RWPE1 (cell line): ENCODE results near the gene SEMA7A.

Experiments used
- CTCF ChIA-PET: fragments of 350-600 bp; sonication (Branson Sonifier 250); formaldehyde crosslinking; extraction: SDS; loops from one replicate; lab custom pipeline; 2021; lab: Yijun Ruan, JAX
- POLR2A ChIA-PET: fragments of 400-600 bp; formaldehyde crosslinking; extraction: SDS; loops from one replicate; lab custom pipeline; 2020; ENCODE audit warnings: antibody characterized with exemption; ENCODE audit not compliant: low non-redundant PET; lab: Yijun Ruan, JAX
- DNase-seq: peaks from one replicate; pipeline ENCODE4 v3.0.0; 2012; ENCODE audit warnings: low spot score
- H3K27ac ChIP-seq: fragments of 450-650 bp; 2 replicates; pipeline ENCODE4 v1.5.1; 2017
- CTCF ChIP-seq: fragments of 450-650 bp; conservative IDR thresholded peaks from 2 replicates; pipeline ENCODE4 v1.5.1; 2017; ENCODE audit warnings: low read depth, mild to moderate bottlenecking

SEMA7A gene

DNA sequence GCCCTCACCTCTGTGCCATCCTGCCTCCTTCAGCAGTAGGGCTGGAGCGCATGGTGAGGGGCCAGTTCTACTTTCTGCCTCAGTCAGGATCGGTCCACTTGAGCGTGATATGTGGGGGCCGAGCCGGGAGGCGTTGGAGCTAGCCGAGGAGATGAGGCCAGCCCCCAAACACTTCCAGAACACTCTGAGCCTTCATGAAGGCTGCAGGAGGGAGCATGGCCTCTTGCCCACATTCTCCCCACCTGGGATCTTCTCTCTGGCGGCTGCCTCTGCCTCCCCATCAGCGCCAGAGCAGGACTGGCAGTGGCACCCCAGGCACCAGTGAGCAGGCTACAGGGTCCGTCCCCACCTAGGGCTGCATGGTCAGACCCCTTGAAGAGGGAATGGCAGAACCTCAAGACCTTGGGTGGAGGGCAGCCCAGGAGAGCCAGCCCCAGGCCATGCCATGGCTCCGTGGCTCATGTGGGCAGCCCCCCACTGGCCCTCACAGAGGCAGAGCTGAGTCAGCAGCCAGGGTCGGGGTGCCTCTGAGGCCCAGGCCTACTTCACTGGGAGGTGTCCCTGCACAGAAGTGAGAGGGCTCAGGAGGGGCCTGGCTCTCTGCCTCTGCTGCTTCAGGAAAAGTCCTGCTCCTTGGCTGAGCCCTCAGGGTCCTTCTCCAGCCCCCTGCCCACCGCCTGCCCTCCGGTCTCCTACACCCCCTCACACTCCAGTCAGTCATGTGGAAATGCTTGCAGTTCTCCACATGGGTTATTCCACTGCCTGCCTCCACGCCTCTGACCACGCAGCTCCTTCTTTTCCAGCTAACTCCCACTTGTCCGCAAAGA lies 38.2 kb downstream of the SEMA7A start:
- DNase-seq: no peak
- CTCF ChIA-PET: interaction anchor here (1.2 kb wide), 1 partner anchor 38 kb away, joined by 4 read pairs; no protein-coding TSS in a partner anchor
- POLR2A ChIA-PET: no interaction called here
- TF ChIP-seq CTCF: no peak
- no peak overlapping the region for H3K27ac ChIP-seq

DNA sequence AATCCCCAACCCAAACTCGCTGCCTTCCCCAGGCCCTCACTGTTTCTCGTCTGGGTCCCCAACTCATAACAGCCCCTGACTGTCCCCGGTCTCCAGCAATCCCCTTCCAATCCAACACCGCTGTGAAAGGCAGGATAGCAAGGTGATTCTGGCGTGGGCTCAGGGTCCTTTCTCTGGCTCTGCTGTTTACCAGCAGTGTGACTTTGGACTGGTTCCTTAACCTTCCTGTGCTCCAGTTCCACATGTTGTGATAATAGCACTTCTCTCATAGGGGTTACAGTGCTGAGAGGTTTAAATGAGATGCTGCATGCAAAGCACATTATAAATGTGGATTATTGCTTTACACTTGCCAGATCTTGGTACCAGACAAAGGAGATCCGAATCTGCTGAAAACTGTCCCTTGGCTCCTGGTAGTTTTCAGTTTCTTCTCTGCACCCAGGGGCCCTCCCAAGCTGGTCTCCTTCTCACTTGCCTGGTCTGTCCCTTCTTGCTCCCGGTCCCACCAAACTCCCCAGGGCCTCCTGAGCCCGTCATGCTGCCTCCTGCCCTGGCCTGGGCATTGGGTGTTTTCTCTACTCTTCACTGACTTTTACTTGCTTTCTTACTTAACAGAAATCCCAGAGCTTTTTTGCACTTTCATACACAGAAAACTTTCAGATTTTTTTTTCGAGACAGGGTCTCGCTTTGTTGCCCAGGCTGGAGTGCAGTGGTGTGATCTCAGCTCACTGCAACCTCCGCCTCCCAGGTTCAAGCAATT lies 39.5 kb downstream of the SEMA7A start:
- TF ChIP-seq CTCF: no peak
- CTCF ChIA-PET: interaction anchor here (1.6 kb wide), 1 partner anchor 12 kb away, joined by 6 read pairs; no protein-coding TSS in a partner anchor
- no peak for DNase-seq
- H3K27ac ChIP-seq: no peak overlapping the region
- POLR2A ChIA-PET: no interaction called here

DNA sequence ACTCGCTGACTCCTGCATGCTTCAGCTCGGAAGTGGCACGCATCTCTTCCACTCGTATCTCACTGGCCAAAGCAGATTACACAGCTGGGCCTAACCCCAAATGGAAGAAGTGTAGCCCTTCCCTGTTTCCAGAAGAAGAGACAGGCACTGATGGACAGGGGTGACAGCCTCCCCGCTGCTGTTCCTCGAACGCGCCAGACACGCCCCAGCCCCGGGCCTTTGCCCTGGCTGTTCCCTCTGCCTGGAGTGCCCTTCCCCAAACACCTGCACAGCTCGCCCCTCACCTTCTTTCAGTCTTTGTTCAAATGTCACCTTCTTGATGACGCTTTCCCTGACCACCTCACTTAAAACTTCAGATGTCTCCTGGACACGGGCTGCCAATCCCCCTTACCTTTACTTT lies 40.3 kb downstream of the SEMA7A start:
- ChIA-PET CTCF (interaction anchor here (1.6 kb wide), 1 partner anchor 11 kb away, joined by 6 read pairs; no protein-coding TSS in a partner anchor), POLR2A (no interaction called here)
- DNase-seq: no peak
- no peak overlapping the region for H3K27ac ChIP-seq
- no peak for TF ChIP-seq CTCF

DNA sequence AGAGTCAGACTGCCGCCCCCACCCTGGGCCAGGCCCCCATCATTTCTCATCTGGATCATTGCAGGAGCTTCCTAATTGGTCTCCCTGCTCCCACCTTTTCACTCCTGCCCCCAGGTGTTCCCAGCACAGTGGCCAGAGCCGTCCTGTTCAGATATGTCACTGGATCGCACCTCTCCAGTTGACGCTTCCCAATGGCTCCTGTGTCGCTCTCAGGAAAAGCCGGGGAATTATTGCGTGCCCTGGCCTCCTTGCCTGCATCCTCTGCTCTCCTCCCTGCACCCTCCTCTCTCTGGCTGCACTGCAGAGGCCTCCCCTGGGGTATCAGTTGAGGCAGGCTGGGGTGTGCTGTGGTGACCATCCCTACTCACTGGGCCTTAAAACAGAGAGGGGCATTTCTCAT lies 40.9 kb downstream of the SEMA7A start:
- TF ChIP-seq CTCF: no peak
- no peak overlapping the region for H3K27ac ChIP-seq
- CTCF ChIA-PET: interaction anchor here (1.6 kb wide), 1 partner anchor 11 kb away, joined by 6 read pairs; no protein-coding TSS in a partner anchor

DNA sequence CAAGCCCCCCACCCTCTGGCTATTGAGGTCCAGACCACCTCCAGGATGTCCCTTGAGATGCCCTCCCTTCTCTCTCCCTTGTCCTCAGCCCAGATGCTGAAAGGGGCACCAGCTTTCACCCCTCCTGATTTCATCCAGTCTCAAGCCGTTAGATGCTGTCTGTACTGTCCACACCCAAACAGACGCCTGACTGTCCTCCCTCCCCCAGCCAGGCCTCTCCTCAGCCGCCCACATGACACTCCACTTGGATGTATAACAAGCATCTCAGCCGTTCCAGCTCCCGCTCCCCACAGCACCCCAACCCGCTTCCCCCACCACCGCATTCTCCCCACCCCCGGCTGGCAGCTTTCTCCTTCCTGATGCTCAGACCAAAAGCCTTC lies 41.3 kb downstream of the SEMA7A start:
- H3K27ac ChIP-seq: no peak overlapping the region
- TF ChIP-seq CTCF: no peak
- ChIA-PET CTCF (no interaction called here), POLR2A (no interaction called here)
- no peak for DNase-seq

More for the DNA sequence above, 40.9 kb downstream of the SEMA7A start:
- DNase-seq: no peak
- POLR2A ChIA-PET: no interaction called here

GRCh38 chr15:74391582-74392450 lies 41.9 kb downstream of the SEMA7A start:
- ChIA-PET POLR2A (no interaction called here), CTCF (no interaction called here)
- no peak for TF ChIP-seq CTCF
- no peak overlapping the region for H3K27ac ChIP-seq
- no peak for DNase-seq
